PC-3 (cell line): Measurements from ENCODE around the gene PLAAT1.

Experiments
- CTCF ChIP-seq: fragments of 300-600 bp; sonication (generic); conservative IDR thresholded peaks from 2 replicates; pipeline ENCODE4 v1.5.1; 2017; ENCODE audit warnings: antibody characterized with exemption, low read depth, mild to moderate bottlenecking, low read length
- EZH2 ChIP-seq: fragments of 300-600 bp; sonication (generic); IDR thresholded peaks from one replicate; pipeline ENCODE4 v1.6.1; 2017; ENCODE audit warnings: antibody characterized with exemption, mild to moderate bottlenecking, low read length; ENCODE audit not compliant: unreplicated experiment
- EZH2phosphoT487 ChIP-seq: fragments of 300-600 bp; sonication (generic); IDR thresholded peaks from 2 replicates; pipeline ENCODE4 v1.6.1; 2018; ENCODE audit warnings: mild to moderate bottlenecking, antibody characterized with exemption, low read length, borderline replicate concordance

- TF ChIP-seq EZH2phosphoT487 (no peak), CTCF (no peak), EZH2 (no peak)
These were observed 9.5 kb downstream of the PLAAT1 start for GRCh38 chr3:193250492-193250891.
